Neural progenitor cell (in vitro differentiated cells): ENCODE data around the gene ROPN1B. TPM values are rescaled to one million over a fixed set of nuclear protein-coding genes. Genes with fewer than 3 reads are reported as not detected.

ENCODE experiments used
- DNase-seq: peaks from one replicate; pipeline ENCODE4 v3.0.0-alpha.2; 2016; ENCODE audit warnings: low spot score
- H2AFZ ChIP-seq: fragments of 200-600 bp; sonication (generic); replicated peaks from 2 replicates; pipeline ENCODE4 v1.6.1; 2016; ENCODE audit warnings: antibody characterized with exemption
- H3F3A ChIP-seq: fragments of 200-600 bp; sonication (generic); 2 replicates; pipeline ENCODE4 v1.6.1; 2016; ENCODE audit warnings: antibody characterized with exemption, low read depth
- H3K27ac ChIP-seq: fragments of 200-600 bp; sonication (generic); 2 replicates; pipeline ENCODE4 v1.5.1; 2016; ENCODE audit warnings: mild to moderate bottlenecking
- H3K27me3 ChIP-seq: fragments of 200-600 bp; sonication (generic); 2 replicates; pipeline ENCODE4 v1.6.1; 2016; ENCODE audit warnings: mild to moderate bottlenecking, moderate library complexity
- H3K36me3 ChIP-seq: fragments of 200-600 bp; sonication (generic); 2 replicates; pipeline ENCODE4 v1.5.1; 2016
- H3K4me1 ChIP-seq: fragments of 200-600 bp; sonication (generic); 2 replicates; pipeline ENCODE4 v1.6.1; 2016; ENCODE audit warnings: mixed run types
- H3K4me2 ChIP-seq: fragments of 200-600 bp; sonication (generic); 2 replicates; pipeline ENCODE4 v1.6.1; 2016
- H3K4me3 ChIP-seq: fragments of 200-600 bp; sonication (generic); 2 replicates; pipeline ENCODE4 v1.5.1; 2016
- H3K79me2 ChIP-seq: fragments of 200-600 bp; sonication (generic); 2 replicates; pipeline ENCODE4 v1.6.1; 2016; ENCODE audit warnings: low read depth
- H3K9ac ChIP-seq: fragments of 200-600 bp; sonication (generic); 2 replicates; pipeline ENCODE4 v1.6.1; 2016
- H3K9me3 ChIP-seq: fragments of 200-600 bp; sonication (generic); 2 replicates; pipeline ENCODE4 v1.5.1; 2016; ENCODE audit warnings: low read depth
- H4K20me1 ChIP-seq: fragments of 200-600 bp; sonication (generic); 2 replicates; pipeline ENCODE4 v1.6.1; 2016; ENCODE audit warnings: low read depth
- H3K27ac Mint-ChIP-seq: 3 replicates; pipeline ENCODE4 v1.8.0; 2021; ENCODE audit warnings: mixed read lengths
- H3K27me3 Mint-ChIP-seq: 2 replicates; pipeline ENCODE4 v1.8.0; 2022; ENCODE audit warnings: low read depth, mild to moderate bottlenecking, inconsistent platforms, moderate library complexity, mixed read lengths; ENCODE audit not compliant: insufficient read depth
- H3K36me3 Mint-ChIP-seq: 3 replicates; pipeline ENCODE4 v1.8.0; 2021; ENCODE audit warnings: mixed read lengths
- H3K4me1 Mint-ChIP-seq: 3 replicates; pipeline ENCODE4 v1.8.0; 2021; ENCODE audit warnings: mixed read lengths
- H3K4me3 Mint-ChIP-seq: 3 replicates; pipeline ENCODE4 v1.8.0; 2021; ENCODE audit warnings: mild to moderate bottlenecking, moderate library complexity, mixed read lengths
- H3K9me3 Mint-ChIP-seq: 3 replicates; pipeline ENCODE4 v1.8.0; 2020; ENCODE audit warnings: mixed read lengths
- EZH2 ChIP-seq: fragments of 200-600 bp; sonication (generic); IDR thresholded peaks from 2 replicates; pipeline ENCODE4 v1.6.1; 2017; ENCODE audit warnings: antibody characterized with exemption, mild to moderate bottlenecking, moderate library complexity
- EZH2phosphoT487 ChIP-seq: fragments of 200-600 bp; sonication (generic); IDR thresholded peaks from 2 replicates; pipeline ENCODE4 v1.6.1; 2017; ENCODE audit warnings: antibody characterized with exemption
- small RNA-seq: library from RNA; depleted of rRNA; stranded (forward); fragments of <200 nt; gene quantifications from one replicate; pipeline ENCODE3, GENCODE V24; 2015
- total RNA-seq: library from RNA; depleted of rRNA; stranded (reverse); fragments of >200 nt; gene quantifications from 2 replicates; pipeline ENCODE4 v1.2.3, GENCODE V29; 2015; ENCODE audit warnings: low replicate concordance
- TF ChIP-seq, protein P1 (sequence below): fragments of 200-600 bp; sonication (generic); IDR thresholded peaks from 2 replicates; pipeline ENCODE4 v1.5.1; 2017; ENCODE audit warnings: antibody characterized with exemption, mild to moderate bottlenecking

Gene ROPN1B
- total RNA-seq, 1 donor from 2014 or later, result not detected

DNA sequence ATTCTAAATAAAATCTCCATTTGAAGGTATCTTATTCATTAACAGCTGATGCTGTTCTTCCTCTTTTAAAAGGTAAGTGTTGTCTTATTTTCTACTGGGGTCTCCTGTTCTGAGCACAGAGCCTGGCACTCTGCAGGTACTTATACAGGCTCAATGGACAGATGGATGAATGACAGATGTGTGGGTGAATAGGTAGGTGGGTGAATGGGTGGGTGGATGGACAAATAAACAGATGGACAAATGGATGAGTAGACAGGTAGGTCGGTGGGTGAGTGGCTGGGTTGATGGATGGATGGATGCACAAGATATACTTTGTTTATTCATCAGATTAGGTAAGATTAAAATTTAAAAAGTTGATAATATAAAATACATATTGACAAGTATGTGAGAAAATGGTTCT lies 61.5 kb downstream of the ROPN1B start:
- peaks cover 2% of the 10 kb centered on the region for H3K4me1 Mint-ChIP-seq
- no peak overlapping the region for H3K9ac ChIP-seq
- no peak overlapping the region for H3K27ac Mint-ChIP-seq
- H3K36me3 ChIP-seq, result no peaks in the 10 kb centered on the region
- H3K4me1 ChIP-seq, result no peaks in the 10 kb centered on the region
- H4K20me1 ChIP-seq, result no peaks in the 10 kb centered on the region
- peaks cover 43% of the 10 kb centered on the region for H3K36me3 Mint-ChIP-seq
- H3K4me3 ChIP-seq, result no peak overlapping the region
- H3K9me3 ChIP-seq, result no peaks in the 10 kb centered on the region
- peaks cover 18% of the 10 kb centered on the region for H3K9me3 Mint-ChIP-seq
- no peak overlapping the region for H3K4me2 ChIP-seq
- no peaks in the 10 kb centered on the region for H3K79me2 ChIP-seq
- no peak for DNase-seq
- no peaks in the 10 kb centered on the region for H3K27me3 ChIP-seq
- TF ChIP-seq EZH2 (no peak), EZH2phosphoT487 (no peak)
- TF ChIP-seq, protein P1, sequence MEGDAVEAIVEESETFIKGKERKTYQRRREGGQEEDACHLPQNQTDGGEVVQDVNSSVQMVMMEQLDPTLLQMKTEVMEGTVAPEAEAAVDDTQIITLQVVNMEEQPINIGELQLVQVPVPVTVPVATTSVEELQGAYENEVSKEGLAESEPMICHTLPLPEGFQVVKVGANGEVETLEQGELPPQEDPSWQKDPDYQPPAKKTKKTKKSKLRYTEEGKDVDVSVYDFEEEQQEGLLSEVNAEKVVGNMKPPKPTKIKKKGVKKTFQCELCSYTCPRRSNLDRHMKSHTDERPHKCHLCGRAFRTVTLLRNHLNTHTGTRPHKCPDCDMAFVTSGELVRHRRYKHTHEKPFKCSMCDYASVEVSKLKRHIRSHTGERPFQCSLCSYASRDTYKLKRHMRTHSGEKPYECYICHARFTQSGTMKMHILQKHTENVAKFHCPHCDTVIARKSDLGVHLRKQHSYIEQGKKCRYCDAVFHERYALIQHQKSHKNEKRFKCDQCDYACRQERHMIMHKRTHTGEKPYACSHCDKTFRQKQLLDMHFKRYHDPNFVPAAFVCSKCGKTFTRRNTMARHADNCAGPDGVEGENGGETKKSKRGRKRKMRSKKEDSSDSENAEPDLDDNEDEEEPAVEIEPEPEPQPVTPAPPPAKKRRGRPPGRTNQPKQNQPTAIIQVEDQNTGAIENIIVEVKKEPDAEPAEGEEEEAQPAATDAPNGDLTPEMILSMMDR, result no peak
- H3K4me3 Mint-ChIP-seq, result no peak overlapping the region
- no peaks in the 10 kb centered on the region for H3K27me3 Mint-ChIP-seq
- H2AFZ ChIP-seq, result no peak overlapping the region
- H3F3A ChIP-seq, result no peaks in the 10 kb centered on the region
- no peak overlapping the region for H3K27ac ChIP-seq

GRCh38 chr3:126031981-126032471 lies 63.0 kb downstream of the ROPN1B start:
- H3K27ac ChIP-seq, result no peak overlapping the region
- peaks cover 40% of the 10 kb centered on the region for H3K36me3 Mint-ChIP-seq
- H3K4me1 ChIP-seq, result no peaks in the 10 kb centered on the region
- no peak overlapping the region for H2AFZ ChIP-seq
- no peaks in the 10 kb centered on the region for H4K20me1 ChIP-seq
- H3K36me3 ChIP-seq, result no peaks in the 10 kb centered on the region
- peaks cover 4% of the 10 kb centered on the region for H3K4me1 Mint-ChIP-seq
- TF ChIP-seq EZH2phosphoT487, result no peak
- TF ChIP-seq EZH2, result no peak
- TF ChIP-seq, protein P1, result no peak
- no peak overlapping the region for H3K4me2 ChIP-seq
- H3K27ac Mint-ChIP-seq, result no peak overlapping the region
- no peaks in the 10 kb centered on the region for H3F3A ChIP-seq
- H3K9me3 Mint-ChIP-seq, result peaks cover 18% of the 10 kb centered on the region
- no peak overlapping the region for H3K4me3 ChIP-seq
- no peaks in the 10 kb centered on the region for H3K79me2 ChIP-seq
- no peak for DNase-seq
- no peaks in the 10 kb centered on the region for H3K27me3 ChIP-seq
- H3K9ac ChIP-seq, result no peak overlapping the region
- no peaks in the 10 kb centered on the region for H3K27me3 Mint-ChIP-seq
- no peak overlapping the region for H3K4me3 Mint-ChIP-seq
- H3K9me3 ChIP-seq, result no peaks in the 10 kb centered on the region

Small RNAs within 50 kb of the gene (small RNA-seq; reads per million reads assigned to genes)
- gene AC092903.1, result not detected

Other genes starting within 250 kb of the ROPN1B start
- gene SLC41A3, start 114.9 kb downstream of the ROPN1B start, total RNA-seq, result 24.9 and 52.3 TPM in 2 replicates
- gene ALDH1L1, start 211.4 kb downstream of the ROPN1B start, total RNA-seq, result 0.31 and 0.60 TPM in 2 replicates